Tibial nerve (tissue), 3 donors: Measurements from ENCODE around the gene EBF3.

ENCODE experiments used
- POLR2A ChIP-seq, 2 donors: fragments of 450-650 bp; IDR thresholded peaks; one replicate each; pipeline ENCODE4 v1.6.1; 2017; ENCODE audit warnings: antibody characterized with exemption in 2 of 2, mild to moderate bottlenecking in 2 of 2, moderate library complexity in 2 of 2
- TF ChIP-seq, protein P1 (sequence below), 5 experiments: fragments of 200-600 bp in 3 of 5; fragments of 450-650 bp in 2 of 5; sonication (generic) in 3 of 5; IDR thresholded peaks; one replicate each; pipeline ENCODE4 v1.5.1; 2016 to 2019; ENCODE audit warnings: antibody characterized with exemption in 5 of 5, mild to moderate bottlenecking in 3 of 5, moderate library complexity in 2 of 5

DNA sequence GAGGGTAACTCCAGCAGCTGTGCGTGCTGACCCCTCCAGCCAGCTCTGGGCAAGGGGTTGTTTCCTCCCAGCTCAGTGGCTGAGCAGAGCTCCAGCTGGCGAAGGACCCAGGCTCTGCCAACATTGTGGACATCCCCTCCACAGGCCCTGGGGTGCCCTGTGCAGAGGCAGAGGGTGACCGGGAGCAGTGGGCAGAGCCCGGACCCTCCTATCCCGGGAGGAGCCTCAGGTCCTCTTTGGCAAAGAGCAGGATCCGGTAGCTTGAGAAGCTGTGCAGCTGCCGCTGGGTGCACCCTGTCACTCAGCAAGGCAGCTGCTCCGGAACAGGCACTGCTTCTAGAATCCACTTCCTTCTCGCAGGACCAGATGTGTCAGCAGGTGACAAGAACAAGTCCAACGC is 175.9 kb downstream of the EBF3 start:
- TF ChIP-seq, protein P1, sequence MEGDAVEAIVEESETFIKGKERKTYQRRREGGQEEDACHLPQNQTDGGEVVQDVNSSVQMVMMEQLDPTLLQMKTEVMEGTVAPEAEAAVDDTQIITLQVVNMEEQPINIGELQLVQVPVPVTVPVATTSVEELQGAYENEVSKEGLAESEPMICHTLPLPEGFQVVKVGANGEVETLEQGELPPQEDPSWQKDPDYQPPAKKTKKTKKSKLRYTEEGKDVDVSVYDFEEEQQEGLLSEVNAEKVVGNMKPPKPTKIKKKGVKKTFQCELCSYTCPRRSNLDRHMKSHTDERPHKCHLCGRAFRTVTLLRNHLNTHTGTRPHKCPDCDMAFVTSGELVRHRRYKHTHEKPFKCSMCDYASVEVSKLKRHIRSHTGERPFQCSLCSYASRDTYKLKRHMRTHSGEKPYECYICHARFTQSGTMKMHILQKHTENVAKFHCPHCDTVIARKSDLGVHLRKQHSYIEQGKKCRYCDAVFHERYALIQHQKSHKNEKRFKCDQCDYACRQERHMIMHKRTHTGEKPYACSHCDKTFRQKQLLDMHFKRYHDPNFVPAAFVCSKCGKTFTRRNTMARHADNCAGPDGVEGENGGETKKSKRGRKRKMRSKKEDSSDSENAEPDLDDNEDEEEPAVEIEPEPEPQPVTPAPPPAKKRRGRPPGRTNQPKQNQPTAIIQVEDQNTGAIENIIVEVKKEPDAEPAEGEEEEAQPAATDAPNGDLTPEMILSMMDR (IDR thresholded peaks at IDR 0.05), result no peak
- no peak for TF ChIP-seq POLR2A (IDR thresholded peaks at IDR 0.05)
